ENCODE data around the gene FBXO42.
A peak's percentile ranks its signal among the peaks of the same experiment; 100 is the strongest.

GRCh38 chr1:16206547-16207317, 145.5 kb downstream of the FBXO42 start:
- TF ChIP-seq CTCF (IDR thresholded peaks at IDR 0.05; ENCODE audit: extremely low read depth in 1 of 2, insufficient read depth in 1 of 2, low read depth in 1 of 2, low read length in 2 of 2) (no peak), POLR2A (IDR thresholded peaks at IDR 0.05; ENCODE audit: low read depth, low read length) (peak; percentile 76), EZH2 (IDR thresholded peaks at IDR 0.05; ENCODE audit: borderline replicate concordance, low read depth, low read length, severe bottlenecking) (no peak)

Measured in endothelial cell of umbilical vein (primary cell).